Adrenal gland (tissue), 12 donors: Measurements from ENCODE around the gene RALGPS1. TPM values are rescaled to one million over a fixed set of nuclear protein-coding genes. Genes with fewer than 3 reads are reported as not detected.

Source experiments
- DNase-seq, 7 donors: peaks; one replicate each; pipeline ENCODE4 v3.0.0-alpha.2; 2019 to 2020
- H3K27ac ChIP-seq, 5 donors: fragments of 200-600 bp; sonication (generic) in 4 of 5; 1 replicate in 3 of 5; 2 replicates in 2 of 5; pipeline versions ENCODE4 v1.5.1 to v1.8.0; 2016 to 2020; ENCODE audit warnings: mild to moderate bottlenecking in 1 of 5
- H3K27me3 ChIP-seq: fragments of 200-600 bp; 2 replicates; pipeline ENCODE4 v1.8.0; 2021
- H3K36me3 ChIP-seq, 2 donors: fragments of 200-600 bp; replicated peaks in 1 of 2; 1 replicate in 1 of 2; 2 replicates in 1 of 2; pipeline versions ENCODE4 v1.5.1 to v1.8.0; 2018 to 2022
- H3K4me1 ChIP-seq, 2 donors: fragments of 200-600 bp; replicated peaks in 1 of 2; 1 replicate in 1 of 2; 2 replicates in 1 of 2; pipeline versions ENCODE4 v1.5.1 to v1.8.0; 2018 to 2021
- H3K4me3 ChIP-seq, 4 donors: fragments of 200-600 bp; sonication (generic) in 3 of 4; one replicate each; pipeline ENCODE4 v1.5.1; 2016 to 2018
- H3K9me3 ChIP-seq, 3 donors: fragments of 200-600 bp; sonication (generic) in 1 of 3; replicated peaks in 1 of 3; 1 replicate in 2 of 3; 2 replicates in 1 of 3; pipeline versions ENCODE4 v1.5.1 to v1.8.0; 2016 to 2021
- CTCF ChIP-seq, 6 experiments: fragments of 450-650 bp in 4 of 6; fragments of 200-600 bp in 2 of 6; sonication (generic) in 1 of 6; IDR thresholded peaks; 1 replicate in 5 of 6; 2 replicates in 1 of 6; pipeline versions ENCODE4 v1.5.1 to v1.8.0; 2016 to 2021; ENCODE audit warnings: antibody characterized with exemption in 6 of 6, mild to moderate bottlenecking in 2 of 6, moderate library complexity in 1 of 6
- POLR2A ChIP-seq, 2 donors: fragments of 450-650 bp; IDR thresholded peaks; one replicate each; pipeline ENCODE4 v1.6.1; 2017; ENCODE audit warnings: antibody characterized with exemption in 2 of 2, mild to moderate bottlenecking in 2 of 2, moderate library complexity in 1 of 2
- WGBS, 4 donors: extraction: QIAGEN DNeasy Blood & Tissue Kit in 2 of 4; methylation state at CpG; one replicate each; pipeline versions ENCODE4 v1.1.5 to v1.1.7; 2013 to 2017; 5-methylcytosine and 5-hydroxymethylcytosine counted together
- intact Hi-C, 2 donors: fragments of 100-400 bp; cut with DNase I; formaldehyde crosslinking; loops; one replicate each; pipeline versions ENCODE4 v1.14.1 to v1.15.0; 2022 to 2023
- polyA plus RNA-seq, 3 donors: library from polyadenylated mRNA; stranded (reverse); fragments of 200-250 nt in 2 of 3; fragments of 350-450 nt in 1 of 3; fragmentation: Illumina TruSeq in 1 of 3; extraction: RNeasy Lipid Tissue Mini Kit (QIAGEN cat#74804) in 1 of 3; gene quantifications; one replicate each; pipeline ENCODE4 v1.2.3, GENCODE V29; 2013 to 2014
- total RNA-seq, 9 donors: library from RNA; depleted of rRNA in 4 of 9; stranded (reverse); fragments of >200 nt in 4 of 9; fragments of 120-200 nt in 1 of 9; fragmentation: NEBNext Ultra II Directional in 1 of 9; extraction: Animal tissue kit (Norgen Biotek cat#: 25700) in 1 of 9; gene quantifications; one replicate each; pipeline versions ENCODE4 v1.1.0 to v1.2.4, GENCODE V29; 2013 to 2023
- donor health status: healthy with polysubstance abuse.
- donor health status: Bipolar disorder and iron deficiency.
- donor health status: DM: yes; HTN: yes; CAD: no.
- donor health status: DM: no; HTN: no; CAD: no.
- donor health status: DM: no; HTN: no; CAD: no.
- donor health status: DM: yes; HTN: yes; CAD: no.

Gene RALGPS1
- total and polyA plus RNA-seq, 12 donors: 2.8 to 9.9 (median 5.1) TPM

DNA sequence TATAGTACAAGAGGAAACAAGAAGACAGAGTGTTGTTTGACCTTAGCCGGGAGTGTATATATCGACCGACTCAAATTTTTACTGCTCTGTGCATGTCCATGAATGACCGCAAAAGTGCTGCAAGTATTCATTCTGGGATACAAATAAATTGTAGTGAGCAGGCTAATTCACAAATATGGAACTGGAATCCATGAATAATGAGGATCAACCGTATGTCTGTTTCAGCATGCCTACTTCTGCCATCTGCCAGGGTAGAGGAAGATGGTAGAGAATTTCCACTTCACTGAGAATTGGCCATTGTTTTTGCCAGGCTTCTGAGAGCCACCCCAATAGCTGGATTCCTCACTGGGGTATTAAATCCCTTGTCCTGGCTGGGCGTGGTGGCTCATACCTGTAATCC lies 8.5 kb upstream of the RALGPS1 start:
- H3K36me3 ChIP-seq: no peaks in the 10 kb centered on the region
- H3K4me3 ChIP-seq: no peak overlapping the region
- no peak overlapping the region for H3K27ac ChIP-seq
- no peak for TF ChIP-seq CTCF (IDR thresholded peaks at IDR 0.05)
- no peak for TF ChIP-seq POLR2A (IDR thresholded peaks at IDR 0.05)
- WGBS, 4 donors: 72 to 74% (median 73%) methylated on average over 6 of the region's 6 CpGs
- intact Hi-C loops: no loop called here
- H3K4me1 ChIP-seq: no peaks in the 10 kb centered on the region
- no peaks in the 10 kb centered on the region for H3K9me3 ChIP-seq
- H3K27me3 ChIP-seq: no peaks in the 10 kb centered on the region
- DNase-seq: no peak

GRCh38 chr9:126907058-126907457 lies 7.5 kb upstream of the RALGPS1 start:
- no peak for DNase-seq
- Histone ChIP-seq H3K9me3 (no peaks in the 10 kb centered on the region), H3K4me3 (no peak overlapping the region), H3K27ac (no peak overlapping the region), H3K36me3 (no peaks in the 10 kb centered on the region), H3K27me3 (no peaks in the 10 kb centered on the region), H3K4me1 (no peaks in the 10 kb centered on the region)
- intact Hi-C loops: no loop called here
- no peak for TF ChIP-seq CTCF (IDR thresholded peaks at IDR 0.05)
- TF ChIP-seq POLR2A (IDR thresholded peaks at IDR 0.05): no peak
- 47 to 69% (median 57%) methylated on average over 1 to 2 of the region's 2 CpGs for WGBS, 4 donors

GRCh38 chr9:126915281-126915816 lies 767 bp downstream of the RALGPS1 start:
- H3K27ac ChIP-seq: peak overlapping the region in 1 of 5 donors; percentile 89
- peak overlapping the region in 2 of 4 donors; percentile 9 to 97 for H3K4me3 ChIP-seq
- H3K9me3 ChIP-seq: no peaks in the 10 kb centered on the region
- no peaks in the 10 kb centered on the region for H3K36me3 ChIP-seq
- WGBS, 4 donors: 10 to 52% (median 29%) methylated on average over 6 to 39 of the region's 43 CpGs
- peak in 6 of 7 donors; percentile 8 to 45 (median 20) for DNase-seq
- H3K4me1 ChIP-seq: no peaks in the 10 kb centered on the region
- intact Hi-C loops: no loop called here
- no peak for TF ChIP-seq POLR2A (IDR thresholded peaks at IDR 0.05)
- TF ChIP-seq CTCF (IDR thresholded peaks at IDR 0.05): no peak
- H3K27me3 ChIP-seq: no peaks in the 10 kb centered on the region

DNA sequence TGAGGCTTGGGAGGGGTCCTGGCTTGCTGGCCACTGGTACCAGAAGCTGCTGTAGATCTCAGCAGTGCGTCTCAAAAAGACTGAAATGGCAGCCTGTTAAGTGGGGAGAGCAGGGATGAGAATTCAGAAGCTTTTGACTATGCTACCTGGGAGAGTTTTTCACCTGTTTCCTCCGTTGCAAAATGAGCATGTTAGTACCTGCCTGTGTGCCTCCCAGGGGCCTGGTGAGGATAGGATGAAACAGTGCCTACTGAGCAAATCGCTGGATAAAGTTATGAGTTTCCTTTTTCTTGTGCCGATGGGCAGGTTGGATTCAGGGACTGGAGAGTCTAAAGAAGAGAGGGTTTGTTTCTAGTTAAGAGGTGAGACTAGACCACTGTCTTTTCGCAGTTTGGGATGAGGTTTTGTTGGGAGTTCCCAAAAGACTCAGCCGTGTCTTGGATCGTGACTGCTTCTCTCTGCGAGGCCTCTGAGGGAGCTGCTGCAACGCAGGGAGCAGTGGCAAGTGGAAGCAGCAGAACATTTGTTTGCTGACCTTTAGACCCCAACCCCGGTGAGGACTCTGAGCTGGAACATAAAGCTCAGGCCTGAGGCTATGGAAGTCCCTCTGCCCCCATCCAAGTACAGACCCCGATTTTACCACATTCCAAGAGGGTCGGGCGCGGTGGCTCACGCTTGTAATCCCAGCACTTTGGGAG lies 1.4 kb downstream of the RALGPS1 start:
- DNase-seq: no peak
- no peaks in the 10 kb centered on the region for H3K4me1 ChIP-seq
- intact Hi-C loops: no loop called here

More for the DNA sequence above, 1.4 kb downstream of the RALGPS1 start:
- no peaks in the 10 kb centered on the region for H3K27me3 ChIP-seq
- no peak overlapping the region for H3K27ac ChIP-seq
- WGBS, 4 donors: 84 to 88% (median 87%) methylated on average over 9 to 15 of the region's 15 CpGs
- no peak for TF ChIP-seq CTCF (IDR thresholded peaks at IDR 0.05)
- no peak for TF ChIP-seq POLR2A (IDR thresholded peaks at IDR 0.05)
- no peak overlapping the region for H3K4me3 ChIP-seq
- no peaks in the 10 kb centered on the region for H3K9me3 ChIP-seq
- H3K36me3 ChIP-seq: no peaks in the 10 kb centered on the region
